GM18508 (cell line): ENCODE results near the gene CAMK2B.

Experiments used
- ATAC-seq: cut with Tn5 transposase; IDR thresholded peaks from one replicate; pipeline ENCODE4 v1.9.1; 2021; ENCODE audit warnings: moderate number of reproducible peaks; ENCODE audit not compliant: insufficient read depth, unreplicated experiment

The CAMK2B gene

DNA sequence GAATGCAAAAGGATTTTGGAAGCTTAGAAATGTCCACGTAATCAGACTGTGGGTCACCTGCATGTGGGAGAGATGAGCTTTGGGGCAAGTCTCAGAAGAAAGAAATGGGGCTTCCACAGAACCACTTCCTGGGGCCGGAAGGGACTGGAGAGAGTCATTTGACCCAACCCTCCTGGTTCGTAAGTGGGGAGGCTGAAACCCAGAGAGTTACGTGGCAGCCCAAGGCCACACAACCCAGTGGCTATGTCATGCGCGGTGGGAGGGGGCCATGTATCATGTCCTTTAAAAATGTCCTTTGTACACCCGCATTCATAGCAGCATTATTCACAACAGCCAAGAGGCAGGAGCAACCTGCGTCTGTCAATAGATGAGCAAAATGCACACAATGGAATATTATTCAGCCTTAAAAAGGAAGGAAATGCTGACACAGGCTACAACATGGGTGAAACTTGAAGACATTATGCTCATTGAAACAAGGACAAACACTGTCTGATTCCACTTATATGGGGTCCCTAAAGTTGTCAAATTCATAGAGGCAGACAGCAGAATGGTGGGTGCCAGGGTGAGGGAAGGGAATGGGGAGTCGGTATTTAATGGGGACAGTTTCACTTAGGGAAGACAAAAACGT, 15.1 kb downstream of the CAMK2B start:
- no peak for ATAC-seq

DNA sequence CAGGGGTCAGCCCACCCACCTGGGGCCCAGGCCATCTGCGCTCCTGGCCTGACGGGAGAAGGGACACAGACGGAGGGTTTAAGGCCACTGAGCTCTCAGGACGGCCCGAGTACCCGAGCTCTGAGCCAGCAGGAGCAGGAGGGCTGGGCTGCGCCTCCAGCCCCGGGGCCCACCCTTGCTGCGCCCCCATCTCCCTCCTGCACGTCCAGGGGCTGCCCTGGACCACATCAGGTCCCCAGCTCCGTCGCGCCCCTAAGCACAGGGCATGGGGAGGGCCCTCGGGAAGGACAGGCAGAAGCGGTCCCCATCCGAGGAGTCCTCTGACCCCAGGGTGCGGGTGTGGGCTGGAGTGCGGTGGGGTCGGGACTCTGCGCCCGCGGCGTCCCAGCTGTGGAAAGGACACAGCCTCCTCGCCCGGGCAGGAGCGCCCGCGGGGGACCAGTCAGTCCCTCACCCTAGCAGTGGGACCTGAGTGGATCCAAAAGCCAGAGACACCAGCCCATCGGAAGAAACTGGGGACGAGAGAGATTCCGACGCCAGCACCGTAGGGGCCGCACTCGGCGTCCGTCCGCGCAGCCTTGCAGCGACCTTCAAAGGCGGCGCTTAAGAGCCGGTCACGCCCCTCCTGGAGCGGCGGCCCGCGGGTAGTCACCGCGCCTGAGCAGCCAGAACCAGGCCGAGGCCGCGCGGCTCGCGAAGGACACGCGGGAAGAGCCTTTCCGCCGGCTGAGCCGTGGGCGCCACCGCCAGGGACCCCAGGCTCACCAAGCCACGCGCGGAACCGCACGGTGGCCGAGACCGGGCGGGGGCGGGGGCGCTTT, 15.9 kb downstream of the CAMK2B start:
- no peak for ATAC-seq

DNA sequence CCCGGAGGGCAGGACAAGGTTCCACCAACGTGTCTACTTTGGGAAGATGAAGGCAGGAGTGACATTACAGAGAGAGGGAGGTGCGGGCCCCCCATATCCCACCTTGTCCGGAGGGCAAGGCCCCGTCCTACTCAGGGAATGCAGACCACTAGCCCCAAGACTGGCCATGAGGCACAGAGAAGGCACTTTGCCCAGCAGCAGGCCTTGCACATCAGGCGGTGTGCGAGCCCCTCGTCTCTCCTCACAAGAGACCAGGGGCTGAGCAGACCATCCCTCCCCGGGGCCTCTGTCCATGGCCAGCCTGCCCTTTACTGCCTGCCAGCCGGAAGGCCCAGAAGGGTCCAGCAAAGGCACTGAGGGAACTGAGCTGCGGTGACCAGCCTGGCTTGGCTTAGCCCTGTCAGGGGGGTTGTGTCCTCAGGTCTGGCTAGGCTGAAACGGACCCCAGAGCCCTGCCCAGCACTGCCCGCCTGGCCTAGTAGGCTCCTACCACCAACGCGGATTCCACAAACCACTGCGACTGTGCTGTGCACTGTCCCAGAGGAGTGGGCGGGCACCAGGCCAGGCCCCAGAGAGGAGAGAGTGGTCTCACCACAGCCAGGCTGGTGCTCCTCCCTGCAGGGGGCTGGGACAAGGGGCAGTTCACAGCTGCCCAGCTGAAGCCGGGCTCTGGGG, 16.7 kb downstream of the CAMK2B start:
- ATAC-seq = no peak

DNA sequence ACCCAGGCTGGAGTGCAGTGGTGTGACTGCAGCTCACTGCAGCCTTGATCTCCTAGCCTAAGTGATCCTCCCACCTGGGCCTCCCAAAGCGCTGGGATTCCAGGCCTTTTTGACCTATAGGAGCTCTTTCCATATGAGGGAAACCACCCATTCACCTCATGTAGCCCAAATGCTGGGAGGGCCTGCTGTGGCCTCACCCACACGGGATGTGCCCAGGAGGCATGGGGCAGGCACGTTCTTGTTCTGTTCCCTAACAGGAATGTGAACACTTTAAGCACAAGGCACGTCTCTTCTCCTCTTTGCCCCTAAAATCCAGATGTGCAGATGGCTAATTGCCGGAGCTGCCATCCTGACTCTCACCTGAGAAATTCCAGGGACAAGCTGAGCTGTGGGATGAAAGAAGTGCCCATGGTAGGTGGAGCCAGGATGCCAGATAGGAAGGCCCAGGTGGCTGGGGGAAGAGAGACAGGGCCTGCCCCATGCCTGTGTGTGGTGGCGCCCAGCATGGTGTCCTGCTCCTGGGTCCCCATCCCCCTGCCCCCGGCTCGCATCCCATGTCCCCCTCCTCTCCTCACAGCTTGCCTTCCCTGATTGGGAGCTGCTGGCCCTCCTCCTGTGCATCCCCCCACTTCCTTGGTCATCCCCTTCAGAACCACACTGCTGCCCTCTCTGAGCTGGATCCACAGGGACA, 17.3 kb downstream of the CAMK2B start:
- no peak for ATAC-seq

DNA sequence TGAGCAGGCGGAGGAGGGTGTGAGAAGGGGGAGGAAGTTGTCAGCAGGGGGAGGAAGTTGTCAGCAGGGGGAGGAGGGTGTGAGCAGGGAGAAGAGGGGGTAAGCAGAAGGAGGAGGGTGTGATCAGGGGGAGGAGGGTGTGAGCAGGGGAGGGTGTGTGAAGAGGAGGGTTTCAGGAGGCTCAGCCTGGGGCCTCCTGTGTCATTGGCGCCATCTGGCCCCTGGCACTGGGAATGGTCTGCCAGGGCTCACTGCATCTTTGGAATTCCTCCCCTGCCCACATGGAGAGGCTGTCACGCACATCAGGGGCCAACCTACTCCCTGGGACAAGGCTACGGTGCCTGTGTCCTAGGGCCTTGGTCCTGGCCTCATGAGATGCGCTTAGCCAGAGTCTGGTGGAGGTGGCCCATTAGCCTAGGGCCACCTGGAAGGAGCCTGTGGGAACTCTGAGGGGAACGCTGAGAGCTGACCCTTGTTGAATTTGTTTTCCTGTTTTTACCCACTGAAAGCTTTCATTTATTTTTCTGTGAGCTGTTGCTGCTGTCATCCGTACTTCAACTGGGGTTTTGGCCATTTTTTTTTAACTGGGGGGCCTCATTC, 18.0 kb downstream of the CAMK2B start:
- no peak for ATAC-seq

DNA sequence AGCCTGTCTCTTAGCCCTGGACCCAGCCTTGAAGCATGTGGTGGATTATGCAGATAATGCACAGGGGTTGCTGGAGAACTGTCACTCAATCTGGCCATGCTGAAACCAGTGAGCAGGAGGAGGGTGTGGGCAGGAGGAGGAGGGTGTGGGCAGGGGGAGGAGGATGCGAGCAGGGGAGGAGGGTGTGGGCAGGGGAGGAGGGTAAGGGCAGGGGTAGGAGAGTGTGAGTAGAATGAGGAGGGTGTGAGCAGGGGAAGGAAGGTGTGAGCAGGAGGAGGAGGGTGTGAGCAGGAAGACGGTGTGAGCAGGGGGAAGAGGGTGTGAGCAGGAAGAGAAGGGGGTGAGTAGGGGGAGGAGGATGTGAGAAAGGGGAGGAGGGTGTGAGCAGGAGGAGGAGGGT, 18.8 kb downstream of the CAMK2B start:
- no peak for ATAC-seq

DNA sequence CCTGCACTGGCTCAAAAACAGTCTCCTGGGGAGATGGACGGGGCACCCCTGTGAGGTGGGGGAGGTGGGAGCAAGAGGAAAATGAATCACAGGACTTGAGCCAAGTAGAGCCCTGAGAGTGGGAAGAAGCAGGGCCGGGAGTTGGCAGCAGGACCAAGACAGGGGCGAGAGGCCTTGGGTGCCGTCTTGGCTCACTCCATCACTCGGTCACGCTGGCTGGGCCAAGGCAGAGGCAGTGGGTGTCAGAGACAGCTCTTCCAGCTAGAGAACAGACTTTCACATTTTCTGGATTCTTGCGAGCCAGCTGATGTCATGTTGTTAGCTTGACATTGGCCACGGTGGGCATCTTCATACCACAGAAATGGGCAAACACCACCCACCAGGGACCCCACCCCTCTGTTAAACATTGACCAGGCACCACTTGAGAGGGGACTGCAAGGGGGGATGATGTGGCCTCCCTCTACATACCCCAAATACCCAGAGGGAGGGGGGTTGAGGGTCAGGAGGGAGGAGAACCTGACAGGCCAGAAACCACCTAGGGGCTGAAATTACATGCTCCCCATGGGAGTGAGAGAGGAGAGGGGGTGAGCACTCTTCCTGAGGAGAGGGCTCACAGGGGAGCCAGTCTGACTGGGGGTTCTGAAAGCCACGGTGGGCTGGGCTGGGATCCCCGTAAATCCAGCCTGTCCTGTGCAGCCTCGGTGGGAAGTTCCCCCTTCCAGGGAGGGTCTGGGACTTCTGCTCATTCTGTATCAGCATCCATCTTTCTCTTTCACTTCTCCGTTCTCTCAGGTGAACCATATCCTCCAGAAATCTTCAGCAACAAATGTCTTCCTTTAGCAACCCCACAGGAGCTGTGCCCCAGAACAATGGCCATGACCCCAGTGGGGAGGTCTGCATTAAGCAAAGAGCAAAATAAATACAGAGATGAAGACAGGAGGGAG, 19.6 kb downstream of the CAMK2B start:
- ATAC-seq = no peak

DNA sequence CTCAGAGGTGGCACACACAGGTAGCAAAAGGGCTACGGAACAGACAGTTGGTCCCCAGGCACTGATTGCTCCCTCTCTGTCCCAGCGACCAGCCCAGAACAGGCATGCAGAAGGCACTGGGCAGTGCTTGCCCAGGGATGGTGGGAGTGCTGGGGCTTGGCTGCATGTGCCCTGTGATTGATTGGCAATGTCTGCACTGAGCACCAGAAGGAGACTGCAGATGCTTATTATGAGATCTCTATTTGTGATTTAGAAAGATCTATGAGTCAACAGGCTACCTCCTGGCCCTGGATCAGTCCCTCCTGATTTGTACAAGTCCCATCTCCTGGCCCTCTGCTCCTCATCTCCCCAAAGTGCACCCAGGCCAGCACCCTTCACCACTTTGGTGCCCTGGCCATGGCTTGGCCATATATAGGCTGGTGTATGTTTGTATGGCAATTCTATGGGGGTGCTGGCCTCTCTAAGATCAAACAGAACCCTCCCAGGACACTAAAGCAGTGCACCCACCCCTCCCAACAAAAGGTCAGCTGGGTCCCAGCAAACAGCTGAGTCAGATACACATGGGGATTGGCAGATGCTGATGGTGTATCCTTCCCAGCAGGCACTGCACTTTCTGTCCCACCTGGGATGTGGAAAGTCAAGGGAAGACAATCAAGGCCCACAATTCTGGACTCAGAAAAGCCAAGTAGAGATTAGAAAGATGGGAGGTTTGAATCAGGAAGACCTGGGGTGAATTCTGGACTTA, 30.9 kb downstream of the CAMK2B start:
- no peak for ATAC-seq

DNA sequence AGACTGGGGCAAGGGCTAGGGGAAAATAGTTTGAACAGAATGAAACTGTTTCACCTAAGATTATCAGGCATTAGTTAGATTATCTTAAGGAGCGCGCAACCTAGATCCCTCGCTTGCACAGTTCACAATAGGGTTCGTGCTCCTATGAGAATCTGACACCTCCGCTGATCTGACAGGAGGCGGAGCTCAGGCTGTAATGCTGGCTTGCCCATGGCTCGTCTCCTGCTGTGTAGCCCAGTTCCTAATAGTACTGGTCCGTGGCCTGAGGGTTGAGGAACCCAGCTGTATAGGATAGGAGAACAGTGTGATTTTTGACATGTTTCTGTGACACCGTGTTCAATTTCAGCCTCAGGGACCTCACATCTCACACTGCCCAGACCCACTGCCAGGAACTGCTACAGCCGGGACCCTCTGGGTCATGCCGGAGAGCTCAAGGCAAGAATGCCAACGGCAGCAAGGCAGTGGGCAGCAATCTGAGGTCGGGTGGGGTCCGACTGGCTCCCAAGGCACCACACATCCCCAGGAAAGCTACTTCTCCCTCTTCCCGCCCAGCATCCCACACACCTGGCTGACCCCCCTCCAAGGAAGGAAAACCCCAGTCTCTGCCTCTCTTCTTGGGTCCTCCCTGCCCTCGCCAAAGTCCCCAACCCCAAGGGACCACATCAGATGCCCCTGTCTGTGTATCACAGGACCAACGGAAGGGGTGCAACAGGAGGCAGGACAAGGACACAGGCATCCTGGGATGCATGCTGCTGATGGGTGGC, 31.7 kb downstream of the CAMK2B start:
- ATAC-seq = no peak

DNA sequence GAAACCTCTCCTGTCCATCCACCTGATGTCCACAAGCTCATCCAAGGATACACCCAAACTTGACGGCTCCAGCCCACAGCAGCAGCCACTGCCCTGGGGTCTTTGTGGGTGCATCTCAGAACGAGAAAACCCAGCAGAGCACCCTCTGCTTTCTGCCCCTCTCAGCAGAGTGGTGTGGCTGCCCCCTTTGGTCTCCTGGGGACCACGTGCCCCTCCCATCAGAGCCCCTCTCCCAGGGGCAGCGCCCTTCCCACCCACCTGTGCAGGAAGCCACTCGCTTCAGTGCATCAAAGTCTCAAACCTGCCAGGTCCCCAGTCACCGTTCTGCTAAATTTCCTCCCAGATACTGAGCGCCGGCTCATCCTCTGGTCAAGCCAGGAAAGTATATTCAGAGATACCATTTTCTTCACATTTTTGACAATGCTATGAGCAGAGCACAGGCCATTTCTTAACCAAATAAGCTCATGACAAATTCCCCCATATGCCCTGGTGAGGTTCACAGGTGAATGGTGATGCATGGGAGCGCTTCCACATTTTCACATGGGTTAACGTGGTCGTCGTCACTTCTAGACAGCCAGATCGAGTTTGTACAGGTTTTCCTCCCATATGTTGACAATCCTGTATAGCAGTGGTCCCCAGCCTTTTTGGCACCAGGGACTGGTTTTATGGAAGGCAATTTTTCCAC, 32.4 kb downstream of the CAMK2B start:
- no peak for ATAC-seq

DNA sequence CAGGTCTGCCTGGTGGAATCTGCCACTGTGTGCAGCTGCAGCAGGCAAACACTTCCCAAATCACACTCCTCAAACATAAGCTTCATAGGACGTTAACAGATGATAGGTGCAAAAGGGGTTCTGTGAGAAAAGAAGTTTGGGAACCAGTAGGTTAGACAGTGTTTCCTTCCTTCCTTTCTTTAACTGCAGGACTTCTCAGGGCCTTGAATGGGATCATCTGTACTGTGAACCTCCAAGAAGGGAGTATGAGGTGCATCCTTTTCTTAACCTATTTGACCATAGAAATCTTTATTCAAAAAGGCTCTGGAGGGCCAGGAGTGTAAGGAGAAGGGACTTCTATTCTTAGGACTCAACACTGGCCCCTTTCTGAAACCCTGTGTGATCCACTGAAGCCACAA, 33.0 kb downstream of the CAMK2B start:
- ATAC-seq = no peak

DNA sequence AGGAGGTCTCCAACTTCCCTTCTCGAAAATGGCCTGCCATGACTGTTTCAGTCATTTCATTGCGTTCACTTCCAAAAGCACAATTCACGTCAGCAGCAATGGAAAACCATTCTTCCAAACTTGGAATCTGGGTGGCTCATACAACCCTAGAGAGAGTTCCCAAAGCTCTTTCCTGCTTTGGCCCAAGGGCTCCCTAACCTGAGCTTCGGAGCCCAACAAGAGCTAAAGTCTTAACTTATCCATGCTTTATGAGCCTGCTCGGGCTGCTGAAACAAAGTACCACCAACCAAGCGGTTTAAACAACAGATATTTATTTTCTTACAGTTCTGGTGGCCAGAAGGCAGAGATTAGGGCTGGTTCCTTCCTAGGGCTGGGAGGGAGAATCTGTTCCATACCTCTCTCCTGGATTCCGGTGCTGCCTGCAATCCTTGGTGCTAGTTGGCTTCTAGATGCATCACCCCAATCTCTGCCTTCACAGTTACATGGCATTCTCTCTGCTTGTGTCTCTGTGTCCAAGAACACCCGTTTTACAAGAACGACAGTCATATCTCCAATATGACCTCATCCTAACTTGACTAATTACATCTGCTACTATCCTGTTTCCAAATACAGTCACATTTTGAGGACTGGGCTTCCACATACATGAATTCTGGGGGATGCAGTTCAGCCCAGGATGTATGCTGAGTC, 33.5 kb downstream of the CAMK2B start:
- no peak for ATAC-seq

DNA sequence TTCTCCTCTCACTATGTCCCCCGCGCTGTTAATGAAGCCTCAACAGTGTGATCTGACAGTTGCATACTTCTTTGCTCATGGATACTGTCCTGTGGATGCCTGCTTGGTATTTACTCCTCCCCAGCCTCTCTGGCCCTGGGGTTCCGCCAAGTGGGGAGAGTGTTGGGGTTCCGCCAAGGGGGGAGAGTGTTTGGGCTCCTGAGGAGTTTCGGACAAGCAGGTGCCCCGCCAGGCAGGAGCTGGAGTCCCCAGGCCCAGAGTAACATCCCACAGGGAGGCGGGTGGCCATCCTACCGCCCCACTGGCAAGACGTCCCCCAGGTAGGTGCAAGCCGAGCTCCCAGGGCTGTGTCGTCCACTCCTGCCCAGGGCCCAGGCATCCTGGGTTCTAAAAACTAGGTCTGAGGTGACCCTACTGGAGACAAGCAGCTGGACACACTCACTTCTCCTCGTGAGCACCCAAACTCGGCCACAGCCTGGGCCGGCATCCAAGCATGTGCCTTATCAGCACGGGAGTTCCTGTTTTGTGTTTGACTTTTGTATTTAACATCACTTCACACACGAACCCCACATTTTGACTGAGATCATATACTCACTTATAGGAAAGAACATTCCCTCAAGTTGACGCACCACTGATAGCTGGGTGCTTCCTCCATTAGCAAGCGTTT, 34.2 kb downstream of the CAMK2B start:
- ATAC-seq = no peak

DNA sequence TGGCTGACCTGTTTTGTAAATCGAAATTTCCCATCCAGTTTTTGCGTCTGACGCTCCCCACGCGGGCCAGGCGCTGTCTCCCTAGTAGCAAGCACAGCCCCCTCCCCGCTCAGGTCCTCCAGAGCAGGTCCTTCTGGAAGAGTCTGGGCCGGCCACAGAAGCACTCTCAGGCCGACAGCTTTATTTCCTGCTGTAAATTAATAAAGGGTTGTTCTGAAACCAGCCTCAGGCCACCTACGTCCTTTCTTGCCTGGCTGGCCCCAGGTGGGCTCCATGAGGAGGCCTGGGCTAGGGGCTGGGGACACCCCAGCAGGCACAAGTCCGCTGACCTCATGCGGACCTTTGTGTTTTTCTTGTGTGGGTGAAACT, 35.2 kb downstream of the CAMK2B start:
- no peak for ATAC-seq

DNA sequence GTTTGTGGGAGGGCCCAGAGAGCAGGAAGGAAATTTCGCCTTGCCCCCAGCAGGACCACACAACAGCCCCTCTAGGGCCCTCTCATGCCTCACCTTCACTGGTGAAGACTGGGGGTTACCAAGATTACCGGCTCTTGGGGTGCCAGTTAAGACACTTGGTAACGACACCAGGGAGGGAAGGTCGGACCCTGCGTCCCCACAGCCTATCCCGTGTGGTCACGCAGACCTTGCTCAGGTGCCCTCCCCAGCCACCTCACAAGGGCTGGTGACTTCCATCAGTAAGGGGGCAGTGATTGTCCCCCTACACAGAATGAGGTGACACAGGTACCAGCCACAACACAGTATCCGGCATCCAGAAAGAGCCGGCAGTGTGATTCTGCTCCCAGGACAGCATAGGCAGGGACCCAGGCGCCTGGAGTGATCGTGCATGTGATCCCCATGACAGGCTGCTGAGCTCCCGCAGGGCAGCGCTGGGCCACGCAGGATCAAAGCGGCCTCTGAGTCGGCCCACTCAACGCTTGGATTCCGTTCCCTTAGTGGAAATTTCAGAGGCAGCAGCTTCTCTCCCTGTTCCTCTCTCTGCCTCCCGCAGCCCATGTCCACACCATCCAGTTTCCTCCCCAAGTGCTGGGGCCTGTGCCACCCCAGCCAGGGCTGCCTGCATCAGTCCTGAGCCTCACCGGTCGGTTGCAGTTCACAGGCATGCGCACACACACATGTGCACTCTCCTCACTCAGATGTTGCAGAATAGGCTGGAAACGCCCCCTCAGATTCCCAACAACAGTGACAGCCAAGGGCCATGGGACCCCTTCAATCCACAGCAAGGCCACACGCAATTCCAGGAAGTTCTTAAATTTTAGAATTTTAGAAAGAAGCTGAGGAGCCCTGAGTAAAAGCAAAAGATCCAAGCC, 35.8 kb downstream of the CAMK2B start:
- ATAC-seq = no peak
